IPS DF 4.7 (cell line): ENCODE measurements around the gene PTPN7.
"Not testable (repeated sequence)": the region's sequence is repeated elsewhere in the genome, so short reads cannot be mapped to it uniquely, and the experiment has no call there.

ENCODE experiments used
- DNase-seq: peaks from one replicate; pipeline ENCODE4 v3.0.0-alpha.2; 2013; ENCODE audit warnings: low spot score; ENCODE audit errors: extremely low read depth

PTPN7 gene

GRCh38 chr1:202131956-202132821 is 28.2 kb downstream of the PTPN7 start:
- DNase-seq: no peak

GRCh38 chr1:202130816-202131522 is 29.4 kb downstream of the PTPN7 start:
- no peak for DNase-seq

GRCh38 chr1:202130297-202130721 is 30.1 kb downstream of the PTPN7 start:
- no peak for DNase-seq

- DNase-seq: no peak
These were observed 30.7 kb downstream of the PTPN7 start for GRCh38 chr1:202129453-202130296.

GRCh38 chr1:202127836-202128622 is 32.4 kb downstream of the PTPN7 start:
- DNase-seq: no peak

- no peak for DNase-seq
These were observed 33.3 kb downstream of the PTPN7 start for GRCh38 chr1:202127061-202127460.

GRCh38 chr1:202126426-202126825 is 34.0 kb downstream of the PTPN7 start:
- no peak for DNase-seq

GRCh38 chr1:202125611-202126010 is 34.8 kb downstream of the PTPN7 start:
- DNase-seq: no peak

- no peak for DNase-seq
These were observed 36.3 kb downstream of the PTPN7 start for GRCh38 chr1:202124142-202124541.

- DNase-seq: no peak
These were observed 37.0 kb downstream of the PTPN7 start for GRCh38 chr1:202123336-202123813.

GRCh38 chr1:202122639-202123335 is 37.6 kb downstream of the PTPN7 start, which contains the start of gene GPR37L1:
Gene GPR37L1 (plus strand): TSS chr1:202122917. CDS start chr1:202122964, 47 bp downstream.
- no peak for DNase-seq

GRCh38 chr1:202121006-202121405 is 39.4 kb downstream of the PTPN7 start:
- DNase-seq: no peak

GRCh38 chr1:202117898-202118371 is 42.5 kb downstream of the PTPN7 start:
- no peak for DNase-seq

GRCh38 chr1:202116287-202116686 is 44.1 kb downstream of the PTPN7 start:
- no peak for DNase-seq

GRCh38 chr1:202113690-202114300 is 46.6 kb downstream of the PTPN7 start:
- no peak for DNase-seq

- no peak for DNase-seq
These were observed 47.3 kb downstream of the PTPN7 start for GRCh38 chr1:202112859-202113689.

GRCh38 chr1:202111589-202111988 is 48.8 kb downstream of the PTPN7 start:
- not testable (repeated sequence) for DNase-seq

- DNase-seq: no peak
These were observed 49.4 kb downstream of the PTPN7 start for GRCh38 chr1:202110977-202111376.
